ENCODE results near the gene CKS2.

DNA sequence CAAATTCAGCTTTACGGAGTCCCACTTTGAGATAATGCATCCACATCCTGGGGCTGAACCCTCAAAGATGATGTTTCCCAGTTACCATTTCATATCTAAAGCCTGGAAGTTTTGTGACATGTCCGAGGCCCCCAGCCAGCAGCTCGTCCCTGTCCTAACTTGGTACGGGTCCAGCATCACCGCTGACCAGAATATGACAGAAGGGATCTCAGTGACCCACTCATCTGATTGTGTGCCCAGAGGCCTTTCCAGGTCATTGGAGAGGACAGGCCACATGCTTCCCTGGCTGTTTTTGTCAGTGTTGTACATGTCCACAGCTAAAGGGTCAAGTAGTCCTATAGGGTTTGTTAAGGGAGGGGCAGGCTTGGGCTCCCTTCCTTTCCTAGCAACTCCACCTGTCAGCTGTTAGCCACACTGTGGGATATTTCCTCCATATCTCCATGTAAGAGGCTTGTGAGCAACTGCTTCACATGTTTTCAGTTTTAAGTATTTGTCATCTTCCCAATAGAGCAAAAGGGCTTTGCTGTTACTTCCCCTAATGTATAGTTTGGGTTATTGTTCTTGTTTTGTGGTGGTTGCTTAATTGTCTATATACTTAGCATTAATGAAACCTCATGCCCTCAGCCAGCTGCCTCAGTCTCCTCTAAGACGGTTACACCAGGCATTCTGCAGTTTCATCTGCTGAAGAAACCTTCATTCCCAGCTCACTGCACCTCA is 40.7 kb downstream of the CKS2 start:
- TF ChIP-seq SNAI2 (CRISPR knock-in tag; IDR thresholded peaks at IDR 0.05) = no peak
- TF ChIP-seq BACH2 (CRISPR knock-in tag; IDR thresholded peaks at IDR 0.05; ENCODE audit: borderline replicate concordance) = no peak
- TF ChIP-seq, protein P1, sequence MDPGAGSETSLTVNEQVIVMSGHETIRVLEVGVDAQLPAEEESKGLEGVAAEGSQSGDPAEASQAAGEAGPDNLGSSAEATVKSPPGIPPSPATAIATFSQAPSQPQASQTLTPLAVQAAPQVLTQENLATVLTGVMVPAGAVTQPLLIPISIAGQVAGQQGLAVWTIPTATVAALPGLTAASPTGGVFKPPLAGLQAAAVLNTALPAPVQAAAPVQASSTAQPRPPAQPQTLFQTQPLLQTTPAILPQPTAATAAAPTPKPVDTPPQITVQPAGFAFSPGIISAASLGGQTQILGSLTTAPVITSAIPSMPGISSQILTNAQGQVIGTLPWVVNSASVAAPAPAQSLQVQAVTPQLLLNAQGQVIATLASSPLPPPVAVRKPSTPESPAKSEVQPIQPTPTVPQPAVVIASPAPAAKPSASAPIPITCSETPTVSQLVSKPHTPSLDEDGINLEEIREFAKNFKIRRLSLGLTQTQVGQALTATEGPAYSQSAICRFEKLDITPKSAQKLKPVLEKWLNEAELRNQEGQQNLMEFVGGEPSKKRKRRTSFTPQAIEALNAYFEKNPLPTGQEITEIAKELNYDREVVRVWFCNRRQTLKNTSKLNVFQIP (CRISPR knock-in tag; IDR thresholded peaks at IDR 0.05; ENCODE audit: borderline replicate concordance, low read depth) = no peak
- no peak for TF ChIP-seq RARB (CRISPR knock-in tag; IDR thresholded peaks at IDR 0.05)
- TF ChIP-seq, protein P2, sequence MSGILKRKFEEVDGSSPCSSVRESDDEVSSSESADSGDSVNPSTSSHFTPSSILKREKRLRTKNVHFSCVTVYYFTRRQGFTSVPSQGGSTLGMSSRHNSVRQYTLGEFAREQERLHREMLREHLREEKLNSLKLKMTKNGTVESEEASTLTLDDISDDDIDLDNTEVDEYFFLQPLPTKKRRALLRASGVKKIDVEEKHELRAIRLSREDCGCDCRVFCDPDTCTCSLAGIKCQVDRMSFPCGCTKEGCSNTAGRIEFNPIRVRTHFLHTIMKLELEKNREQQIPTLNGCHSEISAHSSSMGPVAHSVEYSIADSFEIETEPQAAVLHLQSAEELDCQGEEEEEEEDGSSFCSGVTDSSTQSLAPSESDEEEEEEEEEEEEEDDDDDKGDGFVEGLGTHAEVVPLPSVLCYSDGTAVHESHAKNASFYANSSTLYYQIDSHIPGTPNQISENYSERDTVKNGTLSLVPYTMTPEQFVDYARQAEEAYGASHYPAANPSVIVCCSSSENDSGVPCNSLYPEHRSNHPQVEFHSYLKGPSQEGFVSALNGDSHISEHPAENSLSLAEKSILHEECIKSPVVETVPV (CRISPR knock-in tag; IDR thresholded peaks at IDR 0.05) = no peak
- TF ChIP-seq ARNTL (CRISPR knock-in tag; IDR thresholded peaks at IDR 0.05; ENCODE audit: borderline replicate concordance, low read depth) = no peak
- TF ChIP-seq, protein P3, sequence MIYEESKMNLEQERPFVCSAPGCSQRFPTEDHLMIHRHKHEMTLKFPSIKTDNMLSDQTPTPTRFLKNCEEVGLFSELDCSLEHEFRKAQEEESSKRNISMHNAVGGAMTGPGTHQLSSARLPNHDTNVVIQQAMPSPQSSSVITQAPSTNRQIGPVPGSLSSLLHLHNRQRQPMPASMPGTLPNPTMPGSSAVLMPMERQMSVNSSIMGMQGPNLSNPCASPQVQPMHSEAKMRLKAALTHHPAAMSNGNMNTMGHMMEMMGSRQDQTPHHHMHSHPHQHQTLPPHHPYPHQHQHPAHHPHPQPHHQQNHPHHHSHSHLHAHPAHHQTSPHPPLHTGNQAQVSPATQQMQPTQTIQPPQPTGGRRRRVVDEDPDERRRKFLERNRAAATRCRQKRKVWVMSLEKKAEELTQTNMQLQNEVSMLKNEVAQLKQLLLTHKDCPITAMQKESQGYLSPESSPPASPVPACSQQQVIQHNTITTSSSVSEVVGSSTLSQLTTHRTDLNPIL (CRISPR knock-in tag; IDR thresholded peaks at IDR 0.05; ENCODE audit: low read depth) = no peak
- no peak for TF ChIP-seq ISL1 (CRISPR knock-in tag; IDR thresholded peaks at IDR 0.05)
- TF ChIP-seq, protein P4, sequence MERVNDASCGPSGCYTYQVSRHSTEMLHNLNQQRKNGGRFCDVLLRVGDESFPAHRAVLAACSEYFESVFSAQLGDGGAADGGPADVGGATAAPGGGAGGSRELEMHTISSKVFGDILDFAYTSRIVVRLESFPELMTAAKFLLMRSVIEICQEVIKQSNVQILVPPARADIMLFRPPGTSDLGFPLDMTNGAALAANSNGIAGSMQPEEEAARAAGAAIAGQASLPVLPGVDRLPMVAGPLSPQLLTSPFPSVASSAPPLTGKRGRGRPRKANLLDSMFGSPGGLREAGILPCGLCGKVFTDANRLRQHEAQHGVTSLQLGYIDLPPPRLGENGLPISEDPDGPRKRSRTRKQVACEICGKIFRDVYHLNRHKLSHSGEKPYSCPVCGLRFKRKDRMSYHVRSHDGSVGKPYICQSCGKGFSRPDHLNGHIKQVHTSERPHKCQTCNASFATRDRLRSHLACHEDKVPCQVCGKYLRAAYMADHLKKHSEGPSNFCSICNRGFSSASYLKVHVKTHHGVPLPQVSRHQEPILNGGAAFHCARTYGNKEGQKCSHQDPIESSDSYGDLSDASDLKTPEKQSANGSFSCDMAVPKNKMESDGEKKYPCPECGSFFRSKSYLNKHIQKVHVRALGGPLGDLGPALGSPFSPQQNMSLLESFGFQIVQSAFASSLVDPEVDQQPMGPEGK (CRISPR knock-in tag; IDR thresholded peaks at IDR 0.05; ENCODE audit: borderline replicate concordance) = no peak
- no peak for TF ChIP-seq ZNF8 (CRISPR knock-in tag; IDR thresholded peaks at IDR 0.05)
- no peak for TF ChIP-seq ZNF565 (CRISPR knock-in tag; conservative IDR thresholded peaks at IDR 0.05; ENCODE audit: low read depth)

Measured in SK-N-SH treated with all-trans-retinoic acid at 6 μM for 48 hours (cell line).